ENCODE results near the gene TBR1. TPM values are rescaled to one million over a fixed set of nuclear protein-coding genes. Genes with fewer than 3 reads are reported as not detected.
A peak's percentile ranks its signal among the peaks of the same experiment; 100 is the strongest.

TBR1 gene
- total RNA-seq, 1 experiment from 2014 or later: under 0.01 TPM

DNA sequence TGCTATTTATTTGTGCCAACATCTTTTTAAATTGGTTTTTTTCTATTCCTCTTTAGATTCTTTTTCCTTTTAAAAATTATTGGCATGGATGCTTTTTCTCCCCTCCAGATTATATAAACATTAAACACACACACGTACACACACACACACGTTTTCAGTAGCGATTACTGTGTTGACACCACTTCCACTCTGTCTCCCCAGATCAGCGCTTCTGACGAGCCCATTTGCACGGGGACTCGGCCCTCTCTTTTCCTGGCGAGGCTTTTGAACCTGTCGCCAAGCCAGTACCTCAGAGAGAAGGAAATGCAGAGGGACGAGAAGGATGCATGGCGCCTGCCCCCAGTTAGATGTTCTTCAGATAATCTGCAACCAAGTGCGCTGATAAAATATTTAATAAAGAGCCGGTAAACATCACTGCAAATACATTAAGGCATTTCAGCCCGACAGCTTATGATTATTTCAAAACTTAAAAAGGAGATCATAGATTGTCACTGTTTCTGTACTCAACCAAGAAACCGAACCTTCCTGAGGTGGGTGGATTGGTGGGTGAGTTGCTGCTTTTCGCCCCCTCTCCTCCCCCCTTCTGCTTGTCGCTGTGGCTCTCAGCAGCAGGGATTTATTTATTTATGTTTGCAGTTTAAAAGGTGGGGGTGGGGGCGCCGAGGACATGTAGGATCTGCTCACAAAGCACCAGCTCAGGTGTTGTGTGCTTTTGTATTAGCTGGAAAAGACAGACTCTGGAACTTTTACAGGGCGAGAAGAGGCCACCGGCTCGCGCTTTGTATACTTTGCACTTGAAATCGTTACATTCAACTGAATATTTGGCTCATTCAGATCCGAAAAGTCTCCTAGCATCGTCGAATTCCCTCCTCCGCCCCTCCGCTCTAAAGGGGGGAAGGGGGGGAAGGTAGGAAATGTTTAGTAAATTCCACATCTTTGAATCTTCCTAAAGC lies 787 bp upstream of the TBR1 start:
- no peak for DNase-seq (ENCODE audit: low read depth)

- no peak for DNase-seq (ENCODE audit: low read depth)
Observed at GRCh38 chr2:161416708-161417437, 776 bp downstream of the TBR1 start.

DNA sequence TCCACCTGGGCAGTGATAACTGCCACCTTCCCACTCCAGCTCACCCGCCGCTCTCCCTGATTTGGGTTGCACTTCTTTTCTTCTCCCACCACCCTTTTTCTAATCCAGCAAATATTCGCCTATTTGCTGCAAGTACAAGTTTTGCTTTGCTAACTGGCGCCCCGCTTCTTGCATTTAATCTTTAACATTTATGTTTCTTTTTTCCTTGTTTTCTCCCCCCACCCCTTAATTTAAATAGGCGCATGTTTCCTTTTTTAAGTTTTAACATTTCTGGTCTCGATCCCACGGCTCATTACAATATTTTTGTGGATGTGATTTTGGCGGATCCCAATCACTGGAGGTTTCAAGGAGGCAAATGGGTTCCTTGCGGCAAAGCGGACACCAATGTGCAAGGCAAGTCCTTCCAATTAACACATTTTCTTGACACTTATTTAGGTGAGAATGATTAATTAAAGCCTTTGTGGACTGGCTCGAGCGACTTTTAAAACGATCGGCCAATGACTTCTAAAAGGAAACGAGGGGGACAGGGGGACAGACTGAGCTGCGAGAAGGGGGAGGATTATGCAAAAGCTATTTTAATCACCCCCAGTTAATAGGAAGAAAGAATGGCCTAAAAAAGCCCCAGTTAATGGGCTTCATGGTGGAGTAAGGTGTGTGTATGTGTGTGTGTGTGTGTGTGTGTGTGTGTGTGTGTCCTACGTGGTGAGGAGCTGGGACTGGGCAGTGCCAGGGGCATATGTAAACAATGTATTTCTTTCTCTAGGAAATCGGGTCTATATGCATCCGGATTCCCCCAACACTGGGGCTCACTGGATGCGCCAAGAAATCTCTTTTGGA lies 1.6 kb downstream of the TBR1 start:
- DNase-seq (ENCODE audit: low read depth): no peak

DNA sequence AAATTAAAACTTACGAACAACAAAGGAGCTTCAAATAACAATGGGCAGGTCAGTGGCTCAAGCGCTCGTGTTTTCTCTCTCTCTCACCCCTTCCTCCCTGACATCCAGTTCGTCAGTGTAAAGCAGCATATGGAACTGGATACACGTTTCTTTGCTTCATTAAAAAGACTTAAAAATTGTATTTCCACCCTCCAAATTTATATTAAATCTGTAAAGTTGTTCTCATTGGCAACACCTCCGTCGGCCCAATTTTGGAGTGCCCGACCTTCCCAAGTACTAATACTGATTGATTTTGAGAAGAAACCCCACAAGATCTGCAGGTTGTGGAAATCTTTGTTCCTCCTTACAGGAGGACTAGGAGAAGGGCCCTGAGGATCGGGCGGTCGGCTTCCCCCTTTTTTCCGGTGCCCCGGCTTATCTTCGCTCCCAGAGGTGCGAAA lies 2.2 kb downstream of the TBR1 start:
- DNase-seq (ENCODE audit: low read depth): no peak

DNA sequence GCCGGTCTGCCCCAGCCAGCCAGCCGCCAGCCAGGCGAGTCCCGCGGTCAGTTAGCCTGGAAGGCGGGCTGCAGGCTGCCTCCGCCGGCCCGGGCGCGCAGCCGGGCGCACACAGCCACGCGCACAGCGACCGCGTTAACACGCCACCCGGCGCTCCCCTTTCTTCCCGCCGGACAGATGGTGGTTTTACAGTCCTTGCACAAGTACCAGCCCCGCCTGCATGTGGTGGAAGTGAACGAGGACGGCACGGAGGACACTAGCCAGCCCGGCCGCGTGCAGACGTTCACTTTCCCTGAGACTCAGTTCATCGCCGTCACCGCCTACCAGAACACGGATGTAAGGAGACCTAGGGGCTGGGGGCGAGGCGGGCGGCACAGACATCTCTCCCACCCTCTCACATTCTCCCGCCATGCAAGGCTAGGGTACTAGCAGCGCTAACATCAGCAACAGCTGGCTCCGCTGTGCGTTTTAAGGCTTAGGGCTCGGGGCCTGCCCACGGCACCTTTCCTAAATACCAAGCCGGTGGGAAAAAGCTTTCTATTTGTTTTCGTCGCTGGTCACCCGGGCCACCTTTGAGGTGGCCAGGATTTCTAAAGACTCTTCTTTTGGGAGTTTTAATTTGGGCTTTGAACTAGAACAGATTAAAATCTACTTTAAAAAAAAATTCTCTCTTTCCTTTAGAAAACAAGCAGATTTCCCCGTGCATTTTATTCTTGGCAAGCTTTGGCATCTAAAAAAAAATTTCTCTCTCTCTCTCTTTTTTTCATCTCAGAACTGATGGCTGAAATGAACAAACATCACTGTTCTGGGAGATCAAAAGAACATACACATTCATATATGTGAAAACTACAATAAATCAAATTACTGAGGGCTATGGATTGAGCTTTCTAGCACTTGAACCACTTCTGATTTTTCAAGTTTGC lies 2.9 kb downstream of the TBR1 start:
- DNase-seq (ENCODE audit: low read depth): peak; percentile 24

GRCh38 chr2:161419638-161420190 lies 3.6 kb downstream of the TBR1 start:
- DNase-seq (ENCODE audit: low read depth): no peak

DNA sequence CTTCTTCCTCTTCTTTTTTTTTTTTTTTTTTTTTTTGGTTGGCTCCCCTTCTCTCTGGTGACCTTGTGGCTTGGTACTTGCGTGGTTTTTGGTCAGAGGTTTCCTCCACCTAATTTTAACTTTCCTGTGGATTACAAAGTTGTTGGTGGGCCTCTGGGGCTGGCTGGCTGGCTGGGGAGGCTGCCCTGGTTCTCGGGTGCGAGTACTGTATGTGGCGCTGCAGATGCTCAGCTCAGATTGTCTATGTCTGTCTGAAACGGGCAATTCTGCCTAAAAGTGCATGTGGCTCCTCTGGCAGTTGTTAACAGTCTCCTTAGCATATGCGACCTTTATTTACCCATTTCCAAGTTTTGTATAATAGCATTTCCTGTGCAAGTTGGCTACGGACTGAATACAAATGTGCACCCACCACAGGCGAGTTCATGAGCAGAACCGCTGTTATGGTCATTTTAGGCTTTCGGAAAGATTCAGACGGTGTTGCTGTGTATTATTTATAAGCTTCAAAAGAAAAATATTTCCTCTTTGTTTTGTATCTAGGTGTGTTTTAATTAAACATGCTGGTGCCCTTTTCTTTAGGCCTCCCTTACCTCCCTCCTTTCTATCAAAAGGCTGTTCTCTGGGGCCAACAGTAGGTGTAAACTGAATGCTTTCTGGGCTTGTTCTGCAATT lies 4.4 kb downstream of the TBR1 start:
- DNase-seq (ENCODE audit: low read depth): no peak

DNA sequence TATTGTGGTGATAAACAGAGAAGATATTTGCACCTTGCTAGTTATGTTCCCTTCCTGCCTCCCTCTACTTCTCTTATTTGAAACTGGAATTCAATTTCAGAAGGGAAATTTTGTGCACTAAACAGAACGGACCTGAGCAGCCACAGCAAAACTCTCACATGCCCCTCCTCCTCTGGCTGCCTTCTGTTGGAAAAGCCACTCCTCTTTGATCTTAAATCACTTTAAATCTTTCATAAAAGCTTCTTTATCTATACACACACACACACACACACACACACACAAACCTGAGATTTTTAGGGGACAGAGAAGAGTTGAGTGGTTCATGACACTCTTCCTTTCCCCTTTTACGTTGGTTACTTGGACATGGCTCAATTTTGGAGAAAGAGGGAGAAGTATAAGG lies 5.6 kb downstream of the TBR1 start:
- DNase-seq (ENCODE audit: low read depth): no peak

- DNase-seq (ENCODE audit: low read depth): no peak
Observed at GRCh38 chr2:161422816-161423403, 6.8 kb downstream of the TBR1 start.

DNA sequence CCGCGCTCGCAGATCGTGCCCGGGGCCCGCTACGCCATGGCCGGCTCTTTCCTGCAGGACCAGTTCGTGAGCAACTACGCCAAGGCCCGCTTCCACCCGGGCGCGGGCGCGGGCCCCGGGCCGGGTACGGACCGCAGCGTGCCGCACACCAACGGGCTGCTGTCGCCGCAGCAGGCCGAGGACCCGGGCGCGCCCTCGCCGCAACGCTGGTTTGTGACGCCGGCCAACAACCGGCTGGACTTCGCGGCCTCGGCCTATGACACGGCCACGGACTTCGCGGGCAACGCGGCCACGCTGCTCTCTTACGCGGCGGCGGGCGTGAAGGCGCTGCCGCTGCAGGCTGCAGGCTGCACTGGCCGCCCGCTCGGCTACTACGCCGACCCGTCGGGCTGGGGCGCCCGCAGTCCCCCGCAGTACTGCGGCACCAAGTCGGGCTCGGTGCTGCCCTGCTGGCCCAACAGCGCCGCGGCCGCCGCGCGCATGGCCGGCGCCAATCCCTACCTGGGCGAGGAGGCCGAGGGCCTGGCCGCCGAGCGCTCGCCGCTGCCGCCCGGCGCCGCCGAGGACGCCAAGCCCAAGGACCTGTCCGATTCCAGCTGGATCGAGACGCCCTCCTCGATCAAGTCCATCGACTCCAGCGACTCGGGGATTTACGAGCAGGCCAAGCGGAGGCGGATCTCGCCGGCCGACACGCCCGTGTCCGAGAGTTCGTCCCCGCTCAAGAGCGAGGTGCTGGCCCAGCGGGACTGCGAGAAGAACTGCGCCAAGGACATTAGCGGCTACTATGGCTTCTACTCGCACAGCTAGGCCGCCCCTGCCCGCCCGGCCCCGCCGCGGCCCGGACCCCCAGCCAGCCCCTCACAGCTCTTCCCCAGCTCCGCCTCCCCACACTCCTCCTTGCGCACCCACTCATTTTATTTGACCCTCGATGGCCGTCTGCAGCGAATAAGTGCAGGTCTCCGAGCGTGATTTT lies 7.6 kb downstream of the TBR1 start:
- DNase-seq (ENCODE audit: low read depth): no peak

- no peak for DNase-seq (ENCODE audit: low read depth)
Observed at GRCh38 chr2:161424394-161424769, 8.3 kb downstream of the TBR1 start.

- no peak for DNase-seq (ENCODE audit: low read depth)
Observed at GRCh38 chr2:161424891-161425727, 9.0 kb downstream of the TBR1 start.

DNA sequence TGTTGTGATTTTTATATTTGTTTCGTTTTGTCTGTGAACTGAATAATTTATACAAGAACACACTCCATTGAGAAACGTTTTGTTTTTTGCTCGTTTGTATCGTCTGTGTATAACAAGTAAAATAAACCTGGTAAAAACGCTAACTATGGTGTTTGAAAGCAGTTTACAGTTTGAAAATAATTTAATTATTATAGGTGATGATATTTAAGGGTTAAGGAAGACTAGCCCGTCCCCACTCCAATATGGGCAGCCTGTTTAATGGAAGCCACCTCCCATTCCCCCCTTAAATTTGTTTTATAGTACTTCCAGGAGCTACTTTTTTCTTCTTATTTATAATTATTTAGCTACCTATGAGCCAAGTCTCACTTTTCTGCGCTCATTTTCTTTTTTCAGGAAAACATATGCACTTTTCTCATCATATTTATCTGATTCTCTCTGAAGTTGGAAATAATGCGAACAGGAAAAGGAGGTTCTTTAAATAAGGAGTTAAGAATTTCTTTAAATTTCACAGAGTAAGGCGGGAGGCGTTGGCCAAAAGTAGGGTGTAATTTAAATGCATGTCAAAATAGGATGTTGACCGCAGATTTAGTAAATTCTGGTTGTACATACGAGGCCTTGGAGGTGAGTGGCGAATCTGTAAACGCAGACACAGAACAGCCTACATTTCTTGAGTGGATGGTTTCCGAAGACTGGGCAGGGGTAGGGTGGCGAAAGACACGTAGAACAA lies 9.8 kb downstream of the TBR1 start:
- DNase-seq (ENCODE audit: low read depth): no peak

GRCh38 chr2:161426455-161426921 lies 10.4 kb downstream of the TBR1 start:
- DNase-seq (ENCODE audit: low read depth): no peak

DNA sequence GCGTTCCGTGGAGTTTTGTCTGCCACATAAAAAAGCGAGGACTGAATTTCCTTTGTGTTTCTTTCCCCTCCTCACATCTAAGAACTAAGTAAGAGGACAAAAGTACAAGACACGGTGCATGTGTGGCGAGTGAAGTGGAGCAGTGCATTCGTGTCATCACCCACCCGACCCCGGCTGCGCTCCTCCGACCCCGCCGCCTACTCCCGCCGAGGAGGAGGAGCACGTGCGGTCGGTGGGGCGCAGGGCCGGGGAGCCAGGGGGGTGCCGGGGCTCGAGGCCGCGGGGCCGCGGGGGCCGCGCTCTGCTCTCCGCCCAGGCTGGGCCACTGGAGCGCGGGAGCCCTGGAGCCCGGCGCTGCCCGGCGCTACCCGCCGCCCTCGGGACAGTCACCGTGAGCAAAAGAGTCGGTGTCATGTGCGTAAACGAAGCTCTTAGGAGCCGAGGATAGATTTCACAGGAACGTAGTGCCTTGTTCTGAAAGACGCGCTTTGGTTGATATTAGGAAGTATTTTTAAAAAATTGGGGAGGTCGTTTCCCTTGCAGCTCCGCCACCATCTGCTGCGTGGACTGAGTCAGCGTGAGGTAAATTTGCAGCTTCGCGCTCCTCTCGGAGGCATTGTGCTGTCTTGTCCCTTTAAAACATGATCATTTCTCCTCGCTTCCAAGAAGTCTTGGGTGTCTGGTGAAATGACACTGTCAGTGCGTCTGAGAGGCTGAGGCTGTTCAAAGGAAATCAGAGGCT lies 11.0 kb downstream of the TBR1 start:
- peak; percentile 16 for DNase-seq (ENCODE audit: low read depth)

Data from RPMI7951 (cell line).